ENCODE results near the gene CLP1. TPM values are rescaled to one million over a fixed set of nuclear protein-coding genes. Genes with fewer than 3 reads are reported as not detected.

The CLP1 gene
- total and polyA plus RNA-seq, 5 donors: 4.6 to 8.2 (median 6.4) TPM

- DNase-seq (no peak), ATAC-seq (no peak)
These were observed 27.4 kb upstream of the CLP1 start for GRCh38 chr11:57630171-57630570.

DNA sequence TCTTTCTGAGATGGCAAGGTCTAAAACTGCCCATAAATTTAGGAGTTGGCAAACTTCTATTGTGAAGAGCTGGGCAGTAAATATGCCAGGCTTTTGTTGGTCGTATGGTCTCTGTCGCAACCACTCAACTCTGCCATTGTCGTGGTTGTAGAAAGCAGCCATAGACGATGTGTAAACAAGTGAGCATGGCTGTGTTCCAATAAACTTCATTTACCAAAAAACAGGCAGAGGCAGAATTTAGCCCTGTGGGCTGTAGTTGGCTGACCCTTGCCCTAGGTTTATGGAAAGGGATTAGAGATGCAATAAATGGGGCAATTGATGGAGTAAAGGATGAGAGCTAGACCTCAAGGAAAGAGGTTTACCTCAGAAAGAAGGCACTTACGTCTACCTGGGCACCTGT, 25.4 kb upstream of the CLP1 start:
- WGBS: 72% methylated on average over 5 of the region's 5 CpGs
- no peak overlapping the region for H3K27ac ChIP-seq (ENCODE audit: low read length)
- no peaks in the 10 kb centered on the region for H3K27me3 ChIP-seq (ENCODE audit: control insufficient read depth, insufficient read depth)
- DNase-seq (no peak), ATAC-seq (no peak)
- intact Hi-C loops (cut with DNase I): no loop called here
- H3K4me3 ChIP-seq (ENCODE audit: low read length): no peak overlapping the region
- H3K9me3 ChIP-seq (ENCODE audit: control insufficient read depth, low read length): no peaks in the 10 kb centered on the region
- no peaks in the 10 kb centered on the region for H3K4me1 ChIP-seq (ENCODE audit: control insufficient read depth, insufficient read depth, low read length)

More at GRCh38 chr11:57630171-57630570, 27.4 kb upstream of the CLP1 start:
- Histone ChIP-seq H3K27ac (ENCODE audit: low read length) (no peak overlapping the region), H3K27me3 (ENCODE audit: control insufficient read depth, insufficient read depth) (no peaks in the 10 kb centered on the region), H3K9me3 (ENCODE audit: control insufficient read depth, low read length) (no peaks in the 10 kb centered on the region), H3K4me3 (ENCODE audit: low read length) (no peak overlapping the region), H3K4me1 (ENCODE audit: control insufficient read depth, insufficient read depth, low read length) (no peaks in the 10 kb centered on the region)
- intact Hi-C loops (cut with DNase I): no loop called here
- WGBS: 55% methylated on average over 2 of the region's 2 CpGs

DNA sequence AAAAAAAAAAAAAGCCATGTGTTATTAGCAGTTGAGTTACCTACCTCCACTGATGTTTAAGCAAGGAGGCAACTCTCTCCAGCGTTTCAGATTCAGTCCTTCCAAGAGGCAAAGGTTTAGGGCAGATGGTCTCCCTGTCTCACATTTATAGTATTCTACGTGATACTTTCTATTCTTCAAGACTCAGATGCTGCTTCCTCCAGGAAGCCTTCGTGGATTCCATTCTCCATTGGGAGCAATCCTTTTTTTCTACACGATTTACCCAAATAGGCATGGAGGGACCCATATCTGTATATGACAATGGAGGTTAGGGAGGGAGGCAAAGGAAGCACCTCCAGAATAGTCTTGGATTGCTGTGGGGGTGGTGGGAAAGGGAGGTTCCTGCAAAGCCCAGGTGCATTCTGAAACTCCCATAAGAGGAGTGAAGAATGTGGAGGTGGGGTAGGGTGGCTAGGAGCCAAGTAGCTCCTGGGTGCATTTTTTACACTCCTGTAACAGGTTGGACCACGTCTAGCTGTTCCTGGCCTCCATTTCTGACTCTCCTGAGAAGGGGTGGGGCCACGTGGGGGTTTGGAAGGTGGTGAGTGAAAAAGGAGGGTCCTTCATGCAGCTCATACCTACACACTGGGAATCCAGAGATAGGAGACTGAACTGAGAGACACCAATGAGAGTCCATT, 24.0 kb upstream of the CLP1 start:
- H3K4me1 ChIP-seq (ENCODE audit: control insufficient read depth, insufficient read depth, low read length): no peaks in the 10 kb centered on the region
- H3K27me3 ChIP-seq (ENCODE audit: control insufficient read depth, insufficient read depth): no peaks in the 10 kb centered on the region
- no peak overlapping the region for H3K27ac ChIP-seq (ENCODE audit: low read length)
- H3K9me3 ChIP-seq (ENCODE audit: control insufficient read depth, low read length): no peaks in the 10 kb centered on the region
- intact Hi-C loops (cut with DNase I): no loop called here
- no peak overlapping the region for H3K4me3 ChIP-seq (ENCODE audit: low read length)
- WGBS: 83% methylated on average over 6 of the region's 6 CpGs
- no peak for DNase-seq
- no peak for ATAC-seq

- Histone ChIP-seq H3K9me3 (ENCODE audit: control insufficient read depth, low read length) (no peaks in the 10 kb centered on the region), H3K27ac (ENCODE audit: low read length) (no peak overlapping the region), H3K4me1 (ENCODE audit: control insufficient read depth, insufficient read depth, low read length) (peaks cover 3% of the 10 kb centered on the region), H3K27me3 (ENCODE audit: control insufficient read depth, insufficient read depth) (no peaks in the 10 kb centered on the region), H3K4me3 (ENCODE audit: low read length) (no peak overlapping the region)
- intact Hi-C loops (cut with DNase I): no loop called here
- DNase-seq (no peak), ATAC-seq (no peak)
These were observed 23.3 kb upstream of the CLP1 start for GRCh38 chr11:57634311-57634710.

GRCh38 chr11:57635246-57635645, 22.3 kb upstream of the CLP1 start:
- ATAC-seq (no peak), DNase-seq (no peak)
- 87% methylated on average over 8 of the region's 8 CpGs for WGBS
- intact Hi-C loops (cut with DNase I): no loop called here
- Histone ChIP-seq H3K4me3 (ENCODE audit: low read length) (no peak overlapping the region), H3K9me3 (ENCODE audit: control insufficient read depth, low read length) (no peaks in the 10 kb centered on the region), H3K27me3 (ENCODE audit: control insufficient read depth, insufficient read depth) (no peaks in the 10 kb centered on the region), H3K4me1 (ENCODE audit: control insufficient read depth, insufficient read depth, low read length) (peaks cover 7% of the 10 kb centered on the region), H3K27ac (ENCODE audit: low read length) (no peak overlapping the region)

GRCh38 chr11:57637626-57638004, 19.9 kb upstream of the CLP1 start:
- Histone ChIP-seq H3K27me3 (ENCODE audit: control insufficient read depth, insufficient read depth) (no peaks in the 10 kb centered on the region), H3K9me3 (ENCODE audit: control insufficient read depth, low read length) (no peaks in the 10 kb centered on the region), H3K4me1 (ENCODE audit: control insufficient read depth, insufficient read depth, low read length) (peaks cover 9% of the 10 kb centered on the region), H3K27ac (ENCODE audit: low read length) (no peak overlapping the region), H3K4me3 (ENCODE audit: low read length) (peak overlapping the region; percentile 81)
- intact Hi-C loops (cut with DNase I): no loop called here
- 14% methylated on average over 18 of the region's 18 CpGs for WGBS
- DNase-seq (no peak), ATAC-seq (peak; percentile 4)

- Histone ChIP-seq H3K27ac (ENCODE audit: low read length) (peak overlapping the region; percentile 38), H3K4me3 (ENCODE audit: low read length) (peak overlapping the region; percentile 81), H3K9me3 (ENCODE audit: control insufficient read depth, low read length) (no peaks in the 10 kb centered on the region), H3K27me3 (ENCODE audit: control insufficient read depth, insufficient read depth) (no peaks in the 10 kb centered on the region), H3K4me1 (ENCODE audit: control insufficient read depth, insufficient read depth, low read length) (peaks cover 9% of the 10 kb centered on the region)
- intact Hi-C loops (cut with DNase I): no loop called here
- ATAC-seq: peak; percentile 95 to 96
- peak; percentile 77 to 90 (median 86) for DNase-seq
- under 1% methylated on average over 47 of the region's 47 CpGs for WGBS
These were observed 19.4 kb upstream of the CLP1 start for GRCh38 chr11:57638005-57638781.

DNA sequence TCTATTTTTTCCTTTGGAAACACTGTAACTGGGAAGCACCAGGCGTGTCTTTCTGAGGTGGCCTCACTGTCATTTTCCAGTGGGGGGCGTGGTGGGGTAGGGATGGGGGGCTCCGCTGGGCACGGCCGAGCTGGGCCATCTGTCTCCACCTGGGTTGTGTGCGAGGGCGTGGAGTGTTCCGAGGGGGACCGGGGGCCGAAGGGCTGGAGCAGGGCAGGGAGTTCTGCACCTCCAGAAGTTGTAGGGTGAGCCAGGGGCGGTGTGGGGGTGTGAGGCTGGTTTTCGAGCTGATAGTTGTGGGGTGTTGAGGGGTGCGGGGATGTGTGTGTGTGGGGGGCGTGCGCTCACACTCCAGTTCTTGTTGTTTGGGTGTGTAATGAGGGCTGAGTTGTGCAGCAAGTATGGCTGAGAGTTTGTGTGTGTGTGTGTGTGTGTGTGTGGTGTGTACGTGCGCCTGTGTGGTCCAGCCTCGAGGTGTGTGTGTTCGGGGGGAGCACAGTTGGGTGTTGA, 18.7 kb upstream of the CLP1 start:
- WGBS: 1% methylated on average over 19 of the region's 19 CpGs
- ATAC-seq: peak in 1 of 2 donors; percentile 18

DNA sequence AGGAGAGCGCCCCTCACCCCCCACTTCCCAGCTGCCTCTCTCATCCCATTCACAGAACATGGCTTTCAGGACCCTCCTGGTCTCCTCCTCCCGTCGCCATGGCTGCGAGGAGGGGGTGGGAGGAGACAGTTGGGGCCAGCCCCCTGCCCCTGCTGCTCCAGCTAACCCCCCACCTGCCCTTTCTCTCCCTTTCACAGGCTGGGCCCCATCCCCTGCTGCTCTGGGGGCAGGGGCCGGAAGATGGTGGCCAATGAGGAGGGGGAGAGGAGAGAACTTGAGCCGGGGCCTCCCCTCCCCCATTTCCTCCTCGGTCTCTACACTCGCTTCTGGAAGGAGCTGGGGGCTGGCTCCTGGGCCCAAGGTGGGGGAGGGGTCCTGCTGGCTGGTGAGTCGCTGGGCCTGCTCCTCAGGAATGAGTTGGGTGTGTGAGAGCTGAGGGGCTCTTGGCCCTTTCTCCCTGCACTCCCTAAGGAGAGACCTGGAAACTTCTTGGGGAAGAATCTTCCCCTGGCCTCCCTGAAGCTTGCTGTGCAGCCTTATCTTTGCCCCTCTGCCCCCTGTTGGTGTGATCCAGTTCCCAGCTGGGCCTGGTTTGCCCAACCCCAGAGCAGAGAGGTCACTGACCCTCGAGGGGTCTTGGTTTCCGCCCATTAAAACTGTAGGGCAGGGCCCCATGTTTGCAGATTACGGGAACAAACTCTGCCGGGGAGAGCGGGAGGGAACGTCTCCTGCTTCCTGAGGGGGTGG, 18.1 kb upstream of the CLP1 start:
- 7% methylated on average over 15 of the region's 15 CpGs for WGBS
- intact Hi-C loops (cut with DNase I): loop anchor here in 3 of 4 donors (10.0 kb wide), 3 partner anchors 165 to 295 kb away; no protein-coding TSS in a partner anchor
- ATAC-seq: no peak

More for the DNA sequence above, 18.7 kb upstream of the CLP1 start:
- Histone ChIP-seq H3K9me3 (ENCODE audit: control insufficient read depth, low read length) (no peaks in the 10 kb centered on the region), H3K27ac (ENCODE audit: low read length) (peak overlapping the region; percentile 38), H3K27me3 (ENCODE audit: control insufficient read depth, insufficient read depth) (no peaks in the 10 kb centered on the region), H3K4me1 (ENCODE audit: control insufficient read depth, insufficient read depth, low read length) (peaks cover 9% of the 10 kb centered on the region), H3K4me3 (ENCODE audit: low read length) (peak overlapping the region; percentile 81)
- DNase-seq: peak in 1 of 3 donors; percentile 61
- intact Hi-C loops (cut with DNase I): no loop called here

GRCh38 chr11:57640068-57640800, 17.3 kb upstream of the CLP1 start:
- Histone ChIP-seq H3K9me3 (ENCODE audit: control insufficient read depth, low read length) (no peaks in the 10 kb centered on the region), H3K4me3 (ENCODE audit: low read length) (no peak overlapping the region), H3K27me3 (ENCODE audit: control insufficient read depth, insufficient read depth) (no peaks in the 10 kb centered on the region), H3K27ac (ENCODE audit: low read length) (peak overlapping the region; percentile 38), H3K4me1 (ENCODE audit: control insufficient read depth, insufficient read depth, low read length) (peaks cover 9% of the 10 kb centered on the region)
- WGBS: 41% methylated on average over 9 of the region's 9 CpGs
- ATAC-seq: no peak
- DNase-seq: no peak
- intact Hi-C loops (cut with DNase I): loop anchor here in 3 of 4 donors (10.0 kb wide), 3 partner anchors 165 to 295 kb away; no protein-coding TSS in a partner anchor

More for the DNA sequence above, 18.1 kb upstream of the CLP1 start:
- H3K9me3 ChIP-seq (ENCODE audit: control insufficient read depth, low read length): no peaks in the 10 kb centered on the region
- no peak for DNase-seq
- peaks cover 9% of the 10 kb centered on the region for H3K4me1 ChIP-seq (ENCODE audit: control insufficient read depth, insufficient read depth, low read length)
- H3K27ac ChIP-seq (ENCODE audit: low read length): peak overlapping the region; percentile 35
- H3K4me3 ChIP-seq (ENCODE audit: low read length): peak overlapping the region; percentile 81
- no peaks in the 10 kb centered on the region for H3K27me3 ChIP-seq (ENCODE audit: control insufficient read depth, insufficient read depth)

Measured in right cardiac atrium (tissue), 5 donors.